Measurements from ENCODE around the gene UBQLN4.

Gene UBQLN4

GRCh38 chr1:156006666-156007376, 46.8 kb downstream of the UBQLN4 start:
- no peak for DNase-seq

DNA sequence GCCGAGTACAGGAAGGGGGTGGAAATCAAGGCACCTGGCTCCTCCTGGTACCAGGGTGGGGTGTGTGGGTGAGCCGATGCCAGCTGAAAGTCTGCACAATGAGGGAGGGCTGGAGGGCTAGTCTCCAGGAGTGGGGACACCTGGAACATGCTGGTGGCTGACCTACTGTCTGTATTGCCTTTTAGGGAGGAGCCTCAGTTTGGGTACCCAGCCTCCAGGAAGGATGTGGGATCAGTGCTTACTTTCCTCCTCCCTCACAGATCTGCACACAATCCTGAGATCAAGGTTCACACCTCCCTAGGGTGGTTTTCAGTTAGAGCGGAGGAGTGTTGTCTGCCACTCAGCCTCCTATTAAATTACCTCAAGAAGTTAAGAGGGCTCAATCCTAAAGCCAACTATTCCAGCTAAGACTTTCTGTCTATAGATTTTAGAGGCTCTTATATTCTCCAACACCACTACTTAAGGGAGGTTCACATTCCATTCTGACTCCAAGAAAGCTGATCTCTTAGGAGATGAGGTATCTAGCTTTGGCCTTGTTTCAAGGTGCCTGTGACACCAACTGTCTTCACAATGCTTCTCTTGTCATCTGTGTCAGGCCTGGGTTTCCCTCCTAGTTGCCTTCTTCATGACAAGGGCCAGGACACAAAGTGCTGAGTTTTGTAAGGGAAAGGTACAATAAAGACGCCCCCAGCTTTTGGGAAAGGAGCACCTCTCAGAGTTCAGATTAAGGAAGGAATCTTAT, 48.6 kb downstream of the UBQLN4 start:
- DNase-seq = peak in 1 of 2 experiments; percentile 31

- DNase-seq = no peak
These were observed 49.7 kb downstream of the UBQLN4 start for GRCh38 chr1:156003923-156004188.

DNA sequence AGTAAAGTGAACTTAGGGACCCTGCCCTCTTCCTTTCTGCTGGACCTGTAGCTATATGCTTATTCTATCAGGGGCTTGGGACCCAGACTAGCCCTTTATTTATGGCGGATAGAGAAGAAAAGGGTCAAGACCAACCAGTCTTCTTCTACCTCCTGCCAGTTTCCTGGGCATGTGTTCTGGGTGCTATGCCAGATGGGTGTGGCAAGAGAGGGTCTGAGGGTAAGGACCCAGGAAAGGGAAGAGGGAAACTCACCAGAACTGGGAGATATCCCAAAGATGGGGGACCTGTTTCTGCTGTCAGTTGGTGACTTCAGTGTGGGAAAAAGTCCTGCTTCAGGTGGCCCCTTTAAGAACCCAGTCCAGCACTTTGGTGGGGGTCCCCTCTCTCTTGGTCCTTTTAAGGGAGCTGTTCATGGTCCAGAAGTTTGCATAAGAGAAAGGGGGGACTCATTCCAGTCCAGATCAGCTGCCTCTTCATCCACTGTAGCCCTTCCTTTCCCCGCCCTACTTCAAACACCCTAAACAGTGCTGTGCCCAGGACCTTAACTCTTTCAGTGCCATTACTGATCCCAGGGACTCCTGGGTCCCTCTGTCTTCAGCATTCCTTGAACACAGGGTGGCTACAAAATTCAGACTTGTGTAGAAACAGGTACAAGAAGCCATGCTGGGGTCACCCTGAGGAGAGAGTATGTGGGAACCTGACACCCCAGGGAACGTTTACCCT, 51.2 kb downstream of the UBQLN4 start:
- DNase-seq = no peak

DNA sequence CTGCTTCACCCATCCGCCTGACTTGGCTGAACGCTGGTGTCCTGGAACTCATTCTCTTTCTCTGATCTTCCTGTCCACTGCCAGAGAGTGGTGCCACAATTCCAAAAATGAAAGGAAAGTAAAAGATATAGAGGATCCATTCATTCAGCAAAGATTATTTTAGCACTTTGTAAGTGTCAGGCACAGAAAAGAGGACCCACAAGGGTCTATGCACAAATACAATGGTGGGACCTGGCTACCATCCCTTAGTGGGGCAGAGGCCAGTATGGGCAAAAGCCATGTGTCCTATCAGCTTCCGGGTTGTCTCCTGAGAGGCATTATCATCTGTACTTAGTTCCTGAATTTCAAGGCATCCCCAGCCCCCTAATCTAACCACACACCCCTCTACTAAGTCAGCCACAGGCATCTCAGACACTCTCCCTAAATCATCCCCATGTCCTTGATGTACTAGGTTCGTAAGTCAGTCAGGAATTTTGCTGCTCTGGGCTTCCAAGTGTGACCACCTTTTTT, 51.9 kb downstream of the UBQLN4 start:
- no peak for DNase-seq

DNA sequence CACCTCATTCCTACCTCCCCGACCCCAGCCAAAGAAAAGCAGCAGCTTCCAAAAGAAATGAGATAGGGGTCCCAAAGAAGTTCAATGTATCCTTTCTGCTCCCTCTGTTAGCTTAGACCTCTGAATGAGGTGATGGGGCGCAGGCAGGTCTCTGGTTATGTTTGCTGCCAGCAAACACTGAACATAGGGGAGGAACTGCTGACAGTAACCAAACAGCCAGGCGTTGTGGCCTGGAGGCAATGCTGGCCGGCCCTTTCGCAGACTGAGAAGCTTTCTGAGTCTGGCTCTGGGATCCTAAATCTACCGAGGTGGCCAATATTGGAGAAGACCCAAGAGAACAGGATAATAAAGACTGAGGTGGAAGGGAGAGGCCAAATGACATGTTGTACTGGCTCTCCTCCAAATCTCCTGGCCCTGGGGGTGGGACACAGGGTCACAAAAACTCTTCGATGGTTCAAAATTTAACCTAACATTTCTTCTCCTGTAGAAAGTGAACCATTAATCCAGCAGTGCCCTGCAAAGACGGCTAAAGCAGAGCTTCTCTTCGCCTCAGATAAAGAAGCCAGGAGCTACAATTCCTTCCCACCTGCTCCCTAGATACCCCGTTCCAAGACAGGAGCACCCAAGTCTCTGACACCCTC, 52.5 kb downstream of the UBQLN4 start:
- DNase-seq = no peak

- DNase-seq = no peak
These were observed 53.6 kb downstream of the UBQLN4 start for GRCh38 chr1:155999964-156000363.

DNA sequence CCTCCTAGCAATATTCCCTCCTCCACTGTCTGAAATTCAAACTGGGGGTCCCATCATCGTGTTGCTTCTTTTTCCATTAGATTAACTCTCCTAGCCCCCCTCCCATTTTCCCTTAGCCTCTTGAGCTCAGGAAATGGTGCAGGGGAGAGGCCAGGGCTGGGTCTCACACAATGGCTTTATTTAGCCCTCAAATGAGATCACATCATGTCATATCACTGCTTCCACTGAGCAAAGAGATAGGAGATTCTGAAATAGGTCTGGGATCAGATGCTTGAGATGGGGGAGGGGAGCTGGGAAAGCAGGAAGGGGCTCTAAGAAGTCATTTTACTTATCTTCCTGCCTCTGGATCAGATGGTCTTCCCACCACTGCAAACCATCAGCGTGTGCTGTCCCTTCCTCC, 57.4 kb downstream of the UBQLN4 start:
- DNase-seq = no peak

DNA sequence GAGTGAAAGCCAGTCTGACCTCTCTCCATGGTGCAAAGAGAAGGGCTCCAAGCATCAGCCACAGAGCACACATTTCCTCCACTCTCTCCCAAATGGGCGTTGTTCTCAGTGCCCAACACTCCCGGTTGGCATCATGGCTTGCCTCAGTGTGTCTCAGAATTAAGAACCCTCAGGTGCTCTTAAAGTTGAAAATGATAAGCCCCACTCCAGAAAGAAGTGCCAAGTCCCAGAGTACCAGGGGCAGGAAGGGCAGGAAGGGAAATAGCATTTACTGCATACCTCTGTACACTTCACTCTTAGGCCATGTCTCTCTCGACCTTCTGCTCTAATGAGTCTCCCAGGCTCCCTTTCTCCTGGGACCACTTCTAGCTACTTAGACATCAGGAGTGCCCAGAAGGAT, 60.0 kb downstream of the UBQLN4 start:
- DNase-seq = no peak

DNA sequence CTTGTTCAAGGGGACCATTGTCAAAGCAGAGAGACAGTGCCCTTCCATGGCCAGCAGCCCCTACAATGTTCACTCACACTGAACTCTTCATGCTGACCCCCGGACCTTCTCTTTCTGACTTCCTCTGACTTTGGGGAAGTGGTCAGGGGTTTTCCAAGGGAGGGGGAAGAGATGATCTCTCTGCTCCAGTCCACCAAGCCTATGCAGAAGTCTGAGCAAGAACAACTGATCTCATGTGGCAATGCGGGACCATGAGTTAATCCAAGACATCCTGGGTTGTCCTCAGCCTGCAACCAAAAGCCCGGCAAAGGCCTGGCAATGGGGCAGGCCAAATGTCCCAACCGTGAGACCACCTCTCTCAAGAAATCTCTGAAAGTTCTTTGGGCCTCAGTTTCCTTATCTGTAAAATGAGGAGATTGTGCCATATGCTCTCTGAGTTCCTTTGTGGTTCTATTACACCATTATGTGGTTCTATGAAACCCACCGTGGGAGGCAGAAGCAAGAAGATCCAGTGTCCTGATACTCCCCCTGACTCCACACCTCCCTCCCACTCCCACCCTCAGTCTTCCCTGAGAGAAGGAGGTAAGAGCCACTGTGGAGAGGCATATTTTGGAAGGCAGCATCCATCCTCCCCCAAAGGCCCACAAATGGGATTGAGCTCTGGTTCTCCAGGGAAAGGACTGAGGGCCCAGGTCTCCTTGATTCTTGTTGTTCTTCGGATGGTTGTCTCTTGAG, 63.4 kb downstream of the UBQLN4 start:
- DNase-seq = no peak

DNA sequence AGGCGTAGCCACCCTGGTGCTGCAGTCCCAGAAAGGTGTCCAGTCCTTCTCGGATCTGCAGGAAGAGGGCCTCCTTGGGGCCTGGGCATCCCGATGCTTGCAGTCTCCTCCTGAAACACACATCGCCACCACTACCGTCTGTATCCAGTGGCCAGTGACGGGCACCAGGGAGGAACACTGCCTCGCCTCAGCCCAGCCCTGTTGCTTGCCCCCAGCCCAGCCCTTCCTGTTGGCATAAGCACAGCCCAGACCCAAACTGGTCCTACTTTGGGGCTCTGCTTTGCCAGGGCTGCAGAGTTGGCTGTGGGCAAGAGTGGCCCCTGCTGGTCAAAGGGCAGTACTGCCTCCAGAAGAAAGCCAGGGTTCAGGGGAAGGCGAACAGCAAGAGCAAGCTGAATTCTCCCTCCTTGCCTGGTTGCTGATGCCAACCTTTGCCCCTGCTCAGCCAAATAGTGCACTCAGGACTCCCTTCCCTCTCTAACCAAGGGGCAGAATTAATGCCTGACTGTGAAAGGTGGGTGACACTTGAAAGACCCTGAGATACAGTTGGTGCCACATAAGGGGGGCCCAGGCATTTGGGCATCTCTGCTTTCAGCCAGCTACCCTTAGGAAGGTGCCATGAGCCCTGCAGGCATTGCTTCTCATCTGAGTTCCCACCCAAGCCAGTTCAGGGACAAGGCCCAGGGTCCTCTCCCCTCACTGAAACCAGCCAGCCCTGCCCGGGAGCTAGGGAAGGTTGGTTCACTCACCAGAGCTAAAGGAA, 64.2 kb downstream of the UBQLN4 start:
- DNase-seq = peak; percentile 81 to 84

All from activated CD4-positive, alpha-beta T cell treated with anti-CD3 and anti-CD28 coated beads, Interleukin-2, amount 50 U/mL, for 48 hours (primary cell).